ENCODE measurements around the gene GABRA4.

- no peak for TF ChIP-seq CTCF (conservative IDR thresholded peaks at IDR 0.05; ENCODE audit: low read length)
- TF ChIP-seq EZH2phosphoT487 (IDR thresholded peaks at IDR 0.05; ENCODE audit: borderline replicate concordance, low read depth, low read length), result no peak
These were observed 114.7 kb downstream of the GABRA4 start for GRCh38 chr4:46878641-46879040.

Data from OCI-LY7 (cell line).